Measurements from ENCODE around the gene BTBD9.

GRCh38 chr6:38389875-38390274 lies 249.9 kb downstream of the BTBD9 start:
- TF ChIP-seq CTCF (IDR thresholded peaks at IDR 0.05) (no peak), POLR2A (IDR thresholded peaks at IDR 0.05) (no peak)
